Gastroesophageal sphincter (tissue), 4 donors: ENCODE results near the gene COG8. TPM values are rescaled to one million over a fixed set of nuclear protein-coding genes. Genes with fewer than 3 reads are reported as not detected.
A peak's percentile ranks its signal among the peaks of the same experiment; 100 is the strongest.

Experiments
- ATAC-seq: fragments of 150-250 bp; one replicate; pipeline ENCODE4 v1.9.1; 2016; ENCODE audit warnings: mild to moderate bottlenecking, moderate library complexity
- H3K27ac ChIP-seq, 4 donors: fragments of 200-600 bp; sonication (generic) in 3 of 4; 1 replicate in 3 of 4; 2 replicates in 1 of 4; pipeline ENCODE4 v1.5.1; 2016 to 2019
- H3K27me3 ChIP-seq: fragments of 200-600 bp; sonication (generic); one replicate; pipeline ENCODE4 v1.5.1; 2019
- H3K36me3 ChIP-seq, 2 donors: fragments of 200-600 bp; sonication (generic); one replicate each; pipeline ENCODE4 v1.5.1; 2019; ENCODE audit warnings: control low read depth in 1 of 2
- H3K4me1 ChIP-seq, 3 donors: fragments of 200-600 bp; sonication (generic); 1 replicate in 2 of 3; 2 replicates in 1 of 3; pipeline ENCODE4 v1.5.1; 2016 to 2019; ENCODE audit warnings: control low read depth in 2 of 3
- H3K4me3 ChIP-seq, 2 donors: fragments of 200-600 bp; sonication (generic); one replicate each; pipeline ENCODE4 v1.5.1; 2019; ENCODE audit warnings: mild to moderate bottlenecking in 1 of 2, moderate library complexity in 1 of 2
- H3K9me3 ChIP-seq, 3 donors: fragments of 200-600 bp; sonication (generic); one replicate each; pipeline ENCODE4 v1.5.1; 2017 to 2019; ENCODE audit warnings: control low read depth in 2 of 3
- CTCF ChIP-seq, 4 experiments: fragments of 200-600 bp in 2 of 4; fragments of 450-650 bp in 2 of 4; sonication (generic) in 1 of 4; IDR thresholded peaks; one replicate each; pipeline ENCODE4 v1.5.1; 2017 to 2019; ENCODE audit warnings: antibody characterized with exemption in 4 of 4, mild to moderate bottlenecking in 2 of 4, moderate library complexity in 2 of 4
- EP300 ChIP-seq: sonication (generic); formaldehyde crosslinking; IDR thresholded peaks from one replicate; pipeline ENCODE4 v1.6.1; 2017; ENCODE audit warnings: antibody characterized with exemption, mild to moderate bottlenecking
- POLR2A ChIP-seq, 2 donors: fragments of 450-650 bp; IDR thresholded peaks; one replicate each; pipeline ENCODE4 v1.6.1; 2017; ENCODE audit warnings: antibody characterized with exemption in 2 of 2, mild to moderate bottlenecking in 2 of 2, moderate library complexity in 1 of 2
- POLR2AphosphoS5 ChIP-seq: sonication (generic); formaldehyde crosslinking; IDR thresholded peaks from one replicate; pipeline ENCODE4 v1.6.1; 2017; ENCODE audit warnings: antibody characterized with exemption
- WGBS, 2 donors: methylation state at CpG; one replicate each; pipeline ENCODE4 v1.1.5; 2018; ENCODE audit warnings: low coverage in 1 of 2; 5-methylcytosine and 5-hydroxymethylcytosine counted together
- total RNA-seq, 4 donors: library from RNA; depleted of rRNA; stranded (reverse); fragments of >200 nt; gene quantifications; one replicate each; pipeline ENCODE4 v1.1.0, GENCODE V29; 2016

COG8 gene
- total RNA-seq, 4 donors from 2014 or later = 33.3 to 48.6 (median 43.5) TPM

- Histone ChIP-seq H3K9me3 (no peaks in the 10 kb centered on the region), H3K4me3 (peak overlapping the region; percentile 69 to 96), H3K36me3 (peaks cover 0 to 41% of the 10 kb centered on the region in 2 donors), H3K27ac (peak overlapping the region; percentile 45 to 93 (median 90)), H3K27me3 (no peaks in the 10 kb centered on the region), H3K4me1 (peaks cover 0 to 45% (median 14%) of the 10 kb centered on the region in 3 donors)
- 5 to 6% methylated on average over 16 to 31 of the region's 59 CpGs for WGBS, 2 donors
- TF ChIP-seq EP300 = no peak
- no peak for TF ChIP-seq POLR2A (IDR thresholded peaks at IDR 0.05)
- no peak for TF ChIP-seq CTCF (IDR thresholded peaks at IDR 0.05)
- TF ChIP-seq POLR2AphosphoS5 = no peak
- ATAC-seq = peak; percentile 53
These were observed 27.6 kb downstream of the COG8 start for GRCh38 chr16:69311533-69312387.

- Histone ChIP-seq H3K27me3 (no peaks in the 10 kb centered on the region), H3K4me3 (peak within 1 kb of the TSS; percentile 69 to 96), H3K36me3 (peaks cover 0 to 35% of the 10 kb centered on the region in 2 donors), H3K9me3 (no peaks in the 10 kb centered on the region), H3K27ac (peak within 1 kb of the TSS; percentile 45 to 93 (median 90)), H3K4me1 (peaks cover 0 to 45% (median 14%) of the 10 kb centered on the region in 3 donors)
- TF ChIP-seq EP300 (no peak), POLR2A (IDR thresholded peaks at IDR 0.05) (peak; percentile 86 to 88), POLR2AphosphoS5 (peak; percentile 81), CTCF (IDR thresholded peaks at IDR 0.05) (peak in 3 of 4 experiments; percentile 95 to 98 (median 96))
- peak; percentile 98 for ATAC-seq
- WGBS, 2 donors = 0 to 18% methylated on average over 10 to 17 of the region's 70 CpGs
These were observed 28.5 kb downstream of the COG8 start, which contains the start of gene VPS4A for GRCh38 chr16:69310653-69311532. VPS4A (plus strand) TSS chr16:69311350; CDS start chr16:69311512, 162 bp downstream.

- Histone ChIP-seq H3K4me3 (no peak overlapping the region), H3K27me3 (no peaks in the 10 kb centered on the region), H3K4me1 (peaks cover 0 to 32% (median 14%) of the 10 kb centered on the region in 3 donors), H3K36me3 (peaks cover 2 to 30% of the 10 kb centered on the region in 2 donors), H3K27ac (peak overlapping the region in 3 of 4 donors; percentile 11 to 30 (median 12)), H3K9me3 (no peaks in the 10 kb centered on the region)
- no peak for TF ChIP-seq EP300
- TF ChIP-seq POLR2AphosphoS5 = no peak
- no peak for TF ChIP-seq POLR2A (IDR thresholded peaks at IDR 0.05)
- no peak for TF ChIP-seq CTCF (IDR thresholded peaks at IDR 0.05)
- WGBS, 2 donors = 65 to 82% methylated on average over 6 to 10 of the region's 12 CpGs
- ATAC-seq = no peak
These were observed 30.0 kb downstream of the COG8 start for GRCh38 chr16:69309316-69309715.

GRCh38 chr16:69307856-69308255 lies 31.5 kb downstream of the COG8 start:
- no peak overlapping the region for H3K27ac ChIP-seq
- no peak for ATAC-seq
- TF ChIP-seq POLR2AphosphoS5 (no peak), POLR2A (IDR thresholded peaks at IDR 0.05) (no peak), CTCF (IDR thresholded peaks at IDR 0.05) (no peak), EP300 (no peak)

More at GRCh38 chr16:69307856-69308255, 31.5 kb downstream of the COG8 start:
- Histone ChIP-seq H3K4me1 (peaks cover 0 to 19% (median 12%) of the 10 kb centered on the region in 3 donors), H3K4me3 (no peak overlapping the region), H3K36me3 (peaks cover 2 to 22% of the 10 kb centered on the region in 2 donors), H3K27me3 (no peaks in the 10 kb centered on the region), H3K9me3 (no peaks in the 10 kb centered on the region)
- 68 to 94% methylated on average over 1 to 2 of the region's 2 CpGs for whole genome bisulfite sequencing, 2 donors
